Stimulated activated CD8-positive, alpha-beta memory T cell treated with anti-CD3 and anti-CD28 coated beads, Interleukin-7, amount 100 ng/mL, for 4 hours (primary cell): ENCODE measurements around the gene BCHE.

Source experiments
- DNase-seq, 2 donors: peaks; one replicate each; pipeline ENCODE4 v3.0.0-alpha.2; 2020; ENCODE audit warnings: low read depth in 2 of 2

BCHE gene

DNA sequence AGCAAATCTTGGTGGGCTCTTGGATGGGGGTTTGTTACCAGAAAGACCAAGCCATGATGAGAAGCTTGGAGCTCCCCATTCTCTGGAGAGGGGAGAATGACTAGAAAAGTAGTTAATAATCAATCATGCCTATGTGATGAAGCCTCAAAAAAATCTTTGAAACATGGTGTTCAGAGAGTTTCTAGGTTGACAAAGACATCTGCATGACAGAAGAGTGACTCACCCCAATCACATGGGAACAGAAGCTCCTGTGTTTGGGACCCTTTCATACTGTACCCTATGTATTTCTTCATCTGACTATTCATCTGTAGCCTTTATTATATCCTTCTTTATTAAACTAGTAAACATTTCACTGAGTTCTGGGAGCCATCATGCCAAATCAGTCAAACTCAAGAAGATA is 87.4 kb downstream of the BCHE start:
- DNase-seq: no peak

DNA sequence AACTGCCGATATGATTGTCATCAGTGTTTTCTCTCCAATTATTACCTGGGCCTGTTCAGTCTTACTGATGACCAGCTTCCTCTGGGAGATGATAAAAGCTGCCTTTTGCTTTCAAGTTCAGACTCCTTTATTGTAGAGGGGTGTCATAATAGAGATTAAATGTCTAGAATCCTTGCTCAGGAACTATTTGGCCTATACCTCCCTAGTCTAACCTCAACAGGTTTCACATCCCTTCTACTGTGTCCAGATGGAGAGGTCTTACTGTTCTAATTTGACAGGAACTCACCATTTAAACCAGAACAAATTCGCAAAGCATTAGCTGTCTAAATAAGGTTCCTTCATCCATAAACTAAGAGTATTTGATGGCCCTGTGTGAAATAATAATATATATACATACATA is 88.0 kb downstream of the BCHE start:
- DNase-seq: no peak

DNA sequence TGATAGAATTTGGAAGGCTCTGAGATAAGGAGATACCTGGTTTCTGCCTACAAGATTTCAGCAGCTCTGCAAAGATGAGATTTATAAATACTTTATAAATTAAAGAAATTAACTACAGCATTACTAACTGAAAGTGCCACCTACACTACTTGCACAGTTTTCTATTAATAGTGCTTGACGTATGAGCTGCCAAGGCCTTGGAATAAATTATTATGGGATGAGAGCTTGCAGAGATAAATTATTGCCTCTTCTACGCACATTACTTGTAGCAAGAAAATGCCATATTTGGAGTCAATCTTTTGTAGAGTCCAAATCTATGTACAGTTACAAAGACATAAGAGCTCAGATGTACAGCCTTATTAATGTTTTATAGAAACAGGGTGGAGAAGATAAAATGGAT is 89.1 kb downstream of the BCHE start:
- DNase-seq: no peak

DNA sequence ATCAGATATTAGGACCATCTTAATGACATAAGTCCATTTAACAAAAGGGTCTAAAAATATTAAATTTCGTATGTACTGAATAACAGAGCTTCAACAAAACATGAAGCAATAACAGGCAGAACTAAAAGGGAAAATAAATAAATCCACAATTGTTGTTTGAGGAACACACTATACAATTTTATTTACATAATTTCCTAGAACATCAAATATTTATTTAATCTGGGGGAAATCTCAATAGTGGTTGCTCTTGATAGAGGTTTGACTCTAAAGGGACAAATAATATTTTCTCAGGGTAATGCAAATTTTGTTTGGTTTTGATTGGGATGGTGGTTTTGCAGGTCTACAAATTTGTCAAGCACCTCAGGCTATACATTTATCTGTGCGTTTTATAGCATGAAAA is 90.3 kb downstream of the BCHE start:
- no peak for DNase-seq

DNA sequence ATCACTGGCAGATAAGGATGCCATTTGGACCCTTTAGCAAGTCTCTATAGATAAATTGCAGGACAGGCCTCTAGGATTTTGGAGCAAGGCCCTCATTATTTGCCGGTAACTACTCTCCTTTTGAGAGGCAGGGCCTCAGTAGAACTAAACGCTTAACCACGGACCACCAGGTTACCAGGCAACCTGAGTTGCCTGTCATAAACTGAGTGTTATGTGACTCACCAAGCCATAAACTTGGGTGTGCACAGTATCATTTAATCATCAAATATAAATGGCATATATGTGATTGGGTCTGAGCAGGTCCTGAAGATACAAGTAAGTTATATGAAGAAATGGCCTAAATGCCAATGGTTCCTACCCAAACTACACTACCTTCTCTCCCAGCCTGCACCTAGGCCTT is 93.2 kb downstream of the BCHE start:
- no peak for DNase-seq

DNA sequence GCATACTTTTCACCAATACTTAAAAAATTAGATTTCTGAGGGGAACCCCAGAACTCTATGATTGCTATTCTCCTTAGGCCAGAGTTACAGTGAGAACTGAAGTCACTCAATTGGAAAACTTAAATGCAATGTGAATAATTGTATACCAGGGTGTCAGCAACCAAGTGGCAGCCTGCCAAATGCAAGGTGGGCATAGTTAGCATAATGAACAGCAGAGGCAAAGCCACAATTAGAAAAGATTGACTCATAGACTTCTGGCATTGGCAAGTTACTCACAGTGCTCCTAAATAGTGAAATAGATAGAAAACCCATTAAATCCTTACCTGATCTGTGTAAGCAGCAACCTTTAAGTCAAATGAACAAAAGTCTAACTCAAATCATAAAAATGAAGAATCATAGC is 94.9 kb downstream of the BCHE start:
- no peak for DNase-seq

DNA sequence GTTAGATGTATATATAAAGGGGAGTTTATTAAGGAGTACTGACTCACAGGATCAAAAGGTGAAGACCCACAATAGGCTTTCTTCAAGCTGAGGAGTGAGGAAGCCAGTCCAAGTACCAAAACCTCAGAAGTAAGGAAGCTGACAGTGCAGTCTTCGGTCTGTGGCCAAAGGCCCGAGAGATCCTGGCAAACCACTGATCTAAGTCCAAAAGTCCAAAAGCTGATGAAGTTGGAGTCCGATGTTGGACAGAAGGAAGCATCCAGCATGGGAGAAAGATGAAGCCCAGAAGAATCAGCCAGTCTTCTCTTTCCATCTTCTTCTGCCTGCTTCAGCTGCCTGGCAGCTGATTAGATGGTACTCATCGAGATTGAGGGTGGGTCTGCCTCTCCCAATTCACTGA is 107.5 kb downstream of the BCHE start:
- DNase-seq: no peak

DNA sequence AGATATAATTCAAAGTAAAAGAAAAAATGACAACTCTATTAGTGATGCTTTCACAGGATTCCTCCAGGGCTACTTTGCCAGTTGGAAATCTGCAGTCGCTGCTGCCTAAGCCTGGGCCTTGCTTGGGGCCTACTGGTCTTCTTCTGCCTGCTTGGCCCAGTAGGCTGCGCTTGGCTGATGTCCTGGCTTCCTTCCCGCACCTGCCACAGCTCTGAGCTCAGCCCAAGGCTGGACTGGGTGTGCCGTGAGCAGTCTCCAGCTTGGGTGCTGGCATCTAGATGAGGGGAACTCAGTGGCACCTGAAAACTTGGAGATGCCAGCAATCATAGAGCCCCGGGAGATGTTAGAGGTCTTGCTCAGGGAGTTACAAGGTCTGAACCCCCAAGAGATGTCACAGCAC is 108.3 kb downstream of the BCHE start:
- DNase-seq: no peak

DNA sequence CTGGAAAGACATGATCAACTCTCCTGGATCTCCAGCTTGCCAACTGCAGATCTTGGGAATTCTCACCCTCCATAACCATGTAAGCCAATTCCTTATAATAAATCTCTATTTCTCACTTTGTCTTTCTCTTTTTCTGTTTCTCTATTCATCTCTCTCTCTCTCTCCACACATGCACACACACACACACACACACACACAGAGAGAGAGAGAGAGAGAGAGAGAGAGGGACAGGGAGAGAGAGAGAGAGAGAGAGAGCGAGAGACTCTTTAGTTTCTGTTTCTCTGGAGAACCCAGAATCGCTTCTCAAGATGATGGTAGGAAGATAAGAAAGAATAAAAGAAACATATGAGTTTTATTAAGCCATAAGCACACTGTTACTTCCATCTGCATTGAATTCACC is 111.9 kb downstream of the BCHE start:
- no peak for DNase-seq
